NCI-H2227 (cell line): ENCODE data around the gene DIS3L2.
"Not testable (repeated sequence)": the region's sequence is repeated elsewhere in the genome, so short reads cannot be mapped to it uniquely, and the experiment has no call there.

Experiments
- DNase-seq: peaks from one replicate; lab custom pipeline; 2025; ENCODE audit not compliant: unreplicated experiment; lab: John Stamatoyannopoulos, UW

The DIS3L2 gene

GRCh38 chr2:232162187-232162586 is 200.7 kb downstream of the DIS3L2 start:
- DNase-seq: no peak

GRCh38 chr2:232170396-232170795 is 208.9 kb downstream of the DIS3L2 start:
- DNase-seq: no peak

- no peak for DNase-seq
Measured at GRCh38 chr2:232174662-232175061, 213.1 kb downstream of the DIS3L2 start.

DNA sequence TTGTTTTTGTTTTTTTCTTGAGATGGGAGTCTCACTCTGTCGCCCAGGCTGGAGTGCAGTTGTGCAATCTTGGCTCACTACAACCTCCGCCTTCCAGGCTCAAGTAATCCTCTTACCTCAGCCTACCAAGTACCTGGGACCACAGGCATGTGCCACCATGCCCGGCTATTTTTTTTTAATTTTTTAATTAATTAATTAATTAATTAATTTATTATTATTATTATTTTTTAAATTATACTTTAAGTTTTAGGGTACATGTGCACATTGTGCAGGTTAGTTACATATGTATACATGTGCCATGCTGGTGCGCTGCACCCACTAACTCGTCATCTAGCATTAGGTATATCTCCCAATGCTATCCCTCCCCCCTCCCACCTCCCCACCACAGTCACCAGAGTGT is 215.1 kb downstream of the DIS3L2 start:
- DNase-seq: not testable (repeated sequence)

DNA sequence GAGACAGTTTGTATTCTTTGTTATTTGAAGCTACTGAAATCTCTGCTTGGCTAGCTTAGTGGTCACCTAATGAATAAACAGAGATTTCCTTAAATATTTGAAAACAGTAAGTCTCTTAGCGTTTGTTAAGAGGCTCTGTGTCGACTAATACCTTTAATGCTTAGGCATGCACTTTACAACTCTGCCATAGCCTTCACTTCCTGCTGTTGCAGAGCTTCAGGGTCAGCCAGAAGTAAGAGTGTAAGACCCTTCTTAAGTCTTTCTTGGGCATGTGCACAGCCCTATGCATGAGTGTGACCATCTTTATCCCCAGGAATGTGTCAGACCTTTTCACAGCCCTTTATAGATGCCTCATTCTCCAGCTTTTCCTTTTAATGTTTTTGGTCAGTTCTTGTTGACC is 221.8 kb downstream of the DIS3L2 start:
- DNase-seq: no peak

- no peak for DNase-seq
Measured at GRCh38 chr2:232184346-232184745, 222.8 kb downstream of the DIS3L2 start.

GRCh38 chr2:232190796-232191195 is 229.3 kb downstream of the DIS3L2 start:
- DNase-seq: no peak

DNA sequence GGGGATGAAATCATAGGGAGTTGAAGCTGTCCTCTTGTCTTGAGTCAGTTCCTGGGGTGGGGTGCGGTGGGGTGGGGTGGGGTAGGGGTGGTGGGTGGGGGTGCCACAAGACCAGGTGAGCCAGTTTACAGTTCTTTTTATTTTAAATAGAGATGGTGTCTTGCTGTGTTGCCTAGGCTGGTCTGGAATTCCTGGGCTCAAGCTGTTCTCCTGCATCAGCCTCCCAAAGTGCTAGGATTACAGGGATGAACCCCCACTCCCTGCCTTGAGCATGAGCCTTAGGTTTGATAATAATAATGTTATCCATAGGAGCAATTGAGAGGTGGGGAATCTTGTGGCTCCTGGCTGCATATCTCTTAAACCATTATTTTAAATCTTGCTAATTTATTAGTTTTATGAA is 234.0 kb downstream of the DIS3L2 start:
- DNase-seq: no peak

GRCh38 chr2:232196802-232197201 is 235.3 kb downstream of the DIS3L2 start:
- no peak for DNase-seq

DNA sequence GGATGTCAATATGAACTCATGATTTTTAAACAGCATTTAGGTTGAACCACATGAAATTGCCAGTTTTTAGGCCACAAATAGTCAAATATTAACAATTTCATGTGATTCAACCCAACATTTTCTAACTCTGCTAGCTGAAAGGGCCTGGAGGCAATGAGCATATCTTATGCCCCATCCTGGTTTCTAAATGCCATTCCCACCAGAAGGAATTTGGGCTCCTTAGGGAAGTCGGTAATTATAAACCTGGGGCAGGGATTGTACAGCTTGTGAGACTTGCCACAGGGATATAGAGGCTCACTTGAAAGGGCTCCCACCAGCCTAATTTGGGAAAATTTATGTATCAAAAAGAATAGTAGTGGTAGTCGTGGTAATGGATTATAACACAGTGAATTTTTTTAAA is 238.7 kb downstream of the DIS3L2 start:
- no peak for DNase-seq

DNA sequence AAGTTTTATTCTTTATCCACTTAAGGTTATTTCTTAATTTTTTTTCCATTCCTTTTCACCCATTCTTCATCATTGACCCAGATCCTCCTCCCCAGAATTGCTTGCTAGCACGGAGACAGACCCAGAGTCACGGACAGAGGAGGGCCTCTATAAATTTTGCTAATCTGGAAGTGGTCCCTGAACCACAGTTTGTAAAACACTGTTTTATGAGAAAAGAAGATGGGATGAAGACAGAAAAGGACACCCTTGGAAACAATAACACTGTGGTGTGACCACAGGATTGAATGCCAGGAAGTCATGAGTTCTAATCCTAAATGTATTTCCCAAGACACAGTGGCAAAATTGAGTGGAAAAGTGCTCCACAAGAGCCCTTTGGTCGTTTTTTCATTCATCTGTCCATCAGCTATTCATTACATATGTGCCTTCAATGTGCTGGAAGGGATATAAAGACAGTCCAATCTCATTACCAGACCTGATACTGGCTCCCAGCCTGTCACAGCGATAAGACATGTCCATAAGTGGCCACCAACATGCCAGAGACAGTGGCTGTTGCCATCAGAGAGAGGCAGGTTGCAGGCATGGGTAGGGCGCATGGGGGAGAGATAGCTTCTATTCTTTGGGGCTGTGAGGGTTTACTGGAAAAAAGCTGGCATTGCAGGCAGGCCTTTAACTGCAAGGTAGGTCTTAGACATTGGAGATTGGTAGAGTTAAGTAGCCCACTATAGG is 241.8 kb downstream of the DIS3L2 start:
- no peak for DNase-seq

DNA sequence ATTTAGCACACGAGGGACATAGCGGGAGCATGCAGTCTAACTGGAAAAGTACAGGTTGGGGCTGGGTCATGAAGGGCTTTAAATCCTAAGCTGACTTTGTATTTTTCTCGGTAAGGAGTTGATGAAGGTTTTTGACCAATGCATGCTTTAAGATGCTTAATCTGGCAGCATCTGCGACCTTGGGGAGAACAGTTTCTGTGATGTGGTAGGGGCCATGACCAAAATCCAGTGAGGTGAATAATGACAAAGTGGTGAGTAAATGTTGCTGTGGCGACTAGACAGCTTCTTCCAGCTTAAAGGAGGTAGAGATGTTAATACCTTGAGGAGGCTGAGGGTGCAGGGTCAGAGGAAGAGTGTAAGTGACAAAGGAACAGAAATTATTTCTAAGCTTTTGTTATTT is 242.4 kb downstream of the DIS3L2 start:
- DNase-seq: no peak

DNA sequence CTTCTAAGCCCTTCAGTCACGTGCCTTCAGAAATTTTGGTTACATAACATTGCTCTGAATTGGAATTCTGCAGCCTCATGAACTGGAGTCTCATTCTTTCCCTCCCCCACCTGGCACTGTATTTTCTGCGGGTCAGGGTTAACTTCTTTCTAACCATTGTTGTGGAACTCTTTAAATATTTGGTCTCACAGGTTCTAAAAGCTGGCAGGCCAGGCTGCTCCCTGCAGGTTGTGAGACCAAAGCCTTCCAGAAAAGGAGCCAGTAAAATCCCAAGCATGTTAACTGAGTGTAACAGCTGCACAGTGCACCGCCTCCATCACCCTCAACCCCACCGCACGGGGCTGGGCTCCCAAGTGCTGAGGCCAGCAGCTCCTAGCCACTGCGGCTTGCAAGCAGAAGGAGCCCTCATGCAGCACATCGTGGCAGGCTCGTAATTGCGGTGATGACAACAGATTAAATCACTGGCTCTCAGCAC is 243.0 kb downstream of the DIS3L2 start:
- DNase-seq: peak; percentile 23

- no peak for DNase-seq
Measured at GRCh38 chr2:232207174-232207573, 245.7 kb downstream of the DIS3L2 start.

DNA sequence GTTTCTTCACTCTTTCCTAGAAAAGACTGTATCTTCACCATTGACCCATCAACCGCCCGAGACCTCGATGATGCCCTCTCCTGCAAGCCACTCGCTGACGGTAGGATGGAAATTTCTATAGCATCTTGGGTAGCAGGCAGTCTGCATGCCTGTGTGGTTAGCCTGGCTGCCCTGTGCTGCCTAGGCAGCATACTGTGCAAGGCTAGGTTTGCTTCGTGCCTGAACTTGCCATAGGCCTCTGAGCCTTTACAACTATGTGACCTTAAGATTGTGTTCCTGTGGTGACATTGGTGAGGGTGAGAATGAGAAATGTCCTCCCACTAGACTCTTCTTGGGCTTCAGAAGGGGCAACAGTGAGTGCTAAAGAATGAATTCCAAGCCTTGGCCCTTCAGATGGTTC is 248.8 kb downstream of the DIS3L2 start:
- no peak for DNase-seq

- no peak for DNase-seq
Measured at GRCh38 chr2:232211743-232212686, 250.5 kb downstream of the DIS3L2 start.

DNA sequence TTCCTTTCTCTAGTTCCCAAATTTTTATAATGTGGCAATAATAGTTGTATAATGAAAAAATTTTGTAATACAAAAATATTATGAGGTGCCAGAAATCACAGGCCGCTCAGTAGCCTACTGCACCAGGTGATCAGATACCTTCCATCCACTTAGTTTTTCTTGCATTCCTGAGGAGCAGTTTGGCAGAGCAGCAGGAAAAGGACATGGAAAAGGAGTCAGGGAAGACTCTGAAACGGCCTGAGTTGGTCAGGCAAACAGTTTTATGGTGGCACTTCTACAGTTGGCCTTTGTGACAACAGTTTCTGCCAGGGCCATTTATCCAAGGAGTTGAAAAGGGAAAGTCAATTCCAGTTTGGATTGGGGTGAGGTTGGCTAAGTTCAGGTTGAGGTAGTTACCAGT is 251.7 kb downstream of the DIS3L2 start:
- DNase-seq: no peak

- DNase-seq: no peak
Measured at GRCh38 chr2:232214053-232214452, 252.5 kb downstream of the DIS3L2 start.

GRCh38 chr2:232216028-232216427 is 254.5 kb downstream of the DIS3L2 start:
- DNase-seq: no peak

- no peak for DNase-seq
Measured at GRCh38 chr2:232218778-232219495, 257.4 kb downstream of the DIS3L2 start.

- no peak for DNase-seq
Measured at GRCh38 chr2:232219496-232219870, 258.0 kb downstream of the DIS3L2 start.
